Epithelial cell of proximal tubule (primary cell): ENCODE results near the gene ZNF575. TPM values are rescaled to one million over a fixed set of nuclear protein-coding genes. Genes with fewer than 3 reads are reported as not detected.
"Not testable (repeated sequence)": the region's sequence is repeated elsewhere in the genome, so short reads cannot be mapped to it uniquely, and the experiment has no call there.

Experiments used
- DNase-seq: peaks from one replicate; pipeline ENCODE4 v3.0.0-alpha.2; 2011; ENCODE audit warnings: low read depth
- H3K4me3 ChIP-seq: 2 replicates; pipeline ENCODE4 v1.5.1; 2011; ENCODE audit warnings: low read depth, mild to moderate bottlenecking, low read length
- total RNA-seq: library from RNA; depleted of rRNA; stranded (reverse); fragments of >200 nt; gene quantifications from 2 replicates; pipeline ENCODE4 v1.2.3, GENCODE V29; 2015
- TF ChIP-seq, protein P1 (sequence below): conservative IDR thresholded peaks from 2 replicates; pipeline ENCODE4 v1.5.1; 2012; ENCODE audit warnings: low read depth, mild to moderate bottlenecking, low read length

The ZNF575 gene
- total RNA-seq, 1 donor from 2014 or later, result not detected

GRCh38 chr19:43541920-43542650 is 9.1 kb downstream of the ZNF575 start:
- TF ChIP-seq, protein P1, sequence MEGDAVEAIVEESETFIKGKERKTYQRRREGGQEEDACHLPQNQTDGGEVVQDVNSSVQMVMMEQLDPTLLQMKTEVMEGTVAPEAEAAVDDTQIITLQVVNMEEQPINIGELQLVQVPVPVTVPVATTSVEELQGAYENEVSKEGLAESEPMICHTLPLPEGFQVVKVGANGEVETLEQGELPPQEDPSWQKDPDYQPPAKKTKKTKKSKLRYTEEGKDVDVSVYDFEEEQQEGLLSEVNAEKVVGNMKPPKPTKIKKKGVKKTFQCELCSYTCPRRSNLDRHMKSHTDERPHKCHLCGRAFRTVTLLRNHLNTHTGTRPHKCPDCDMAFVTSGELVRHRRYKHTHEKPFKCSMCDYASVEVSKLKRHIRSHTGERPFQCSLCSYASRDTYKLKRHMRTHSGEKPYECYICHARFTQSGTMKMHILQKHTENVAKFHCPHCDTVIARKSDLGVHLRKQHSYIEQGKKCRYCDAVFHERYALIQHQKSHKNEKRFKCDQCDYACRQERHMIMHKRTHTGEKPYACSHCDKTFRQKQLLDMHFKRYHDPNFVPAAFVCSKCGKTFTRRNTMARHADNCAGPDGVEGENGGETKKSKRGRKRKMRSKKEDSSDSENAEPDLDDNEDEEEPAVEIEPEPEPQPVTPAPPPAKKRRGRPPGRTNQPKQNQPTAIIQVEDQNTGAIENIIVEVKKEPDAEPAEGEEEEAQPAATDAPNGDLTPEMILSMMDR, result no peak

GRCh38 chr19:43544077-43544476 is 11.1 kb downstream of the ZNF575 start:
- TF ChIP-seq, protein P1, result no peak
- DNase-seq, result no peak
- H3K4me3 ChIP-seq, result no peak overlapping the region

More at GRCh38 chr19:43541920-43542650, 9.1 kb downstream of the ZNF575 start:
- no peak for DNase-seq
- H3K4me3 ChIP-seq, result no peak overlapping the region

- TF ChIP-seq, protein P1, result no peak
- no peak overlapping the region for H3K4me3 ChIP-seq
- no peak for DNase-seq
Observed at GRCh38 chr19:43545276-43545675, 12.3 kb downstream of the ZNF575 start.

- TF ChIP-seq, protein P1, result no peak
- no peak for DNase-seq
- H3K4me3 ChIP-seq, result no peak overlapping the region
Observed at GRCh38 chr19:43545981-43546380, 13.0 kb downstream of the ZNF575 start.

GRCh38 chr19:43546581-43546980 is 13.6 kb downstream of the ZNF575 start:
- H3K4me3 ChIP-seq, result no peak overlapping the region
- DNase-seq, result no peak
- TF ChIP-seq, protein P1, result no peak

DNA sequence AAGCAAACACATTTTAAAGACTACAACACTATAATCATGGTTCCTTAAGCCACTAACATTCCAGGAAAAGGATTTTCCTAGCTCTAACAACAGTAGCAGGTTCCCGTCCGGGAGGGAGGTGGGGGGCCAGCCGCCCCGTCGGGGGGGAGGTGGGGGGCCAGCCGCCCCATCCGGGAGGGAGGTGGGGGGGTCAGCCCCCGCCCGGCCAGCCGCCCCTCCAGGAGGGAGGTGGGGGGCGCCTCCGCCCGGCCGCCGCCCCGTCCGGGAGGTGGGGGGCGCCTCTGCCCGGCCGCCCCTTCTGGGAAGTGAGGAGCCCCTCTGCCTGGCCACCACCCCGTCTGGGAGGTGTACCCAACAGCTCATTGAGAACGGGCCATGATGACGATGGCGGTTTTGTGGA is 14.9 kb downstream of the ZNF575 start:
- not testable (repeated sequence) for H3K4me3 ChIP-seq, DNase-seq

DNA sequence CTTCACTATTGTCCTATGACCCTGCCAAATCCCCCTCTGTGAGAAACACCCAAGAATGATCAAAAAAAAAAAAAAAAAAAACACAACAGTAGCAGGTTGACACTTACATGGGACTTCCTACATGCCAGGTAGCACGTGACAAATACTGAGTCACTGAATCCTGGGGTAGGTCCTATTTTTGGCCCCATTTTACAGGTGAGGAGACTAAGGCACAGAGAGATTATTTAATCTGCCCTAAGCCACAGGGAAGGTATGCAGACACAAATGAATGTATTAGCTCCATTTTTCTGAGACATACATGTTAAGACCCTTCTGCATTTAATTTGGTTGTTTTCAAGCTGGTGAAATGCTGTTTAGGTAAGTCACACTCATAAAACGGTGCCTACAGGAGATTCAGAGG is 15.7 kb downstream of the ZNF575 start:
- TF ChIP-seq, protein P1, result no peak
- no peak for DNase-seq
- H3K4me3 ChIP-seq, result no peak overlapping the region
